OCI-LY3 (cell line): ENCODE data around the gene UBA6.

ENCODE experiments used
- H2AFZ ChIP-seq: fragments of 200-600, 300-600 bp; shearing (Covaris generic); 2 replicates; pipeline ENCODE4 v1.6.0; 2014; ENCODE audit warnings: antibody characterized with exemption, low read depth, low read length
- H3K27ac ChIP-seq: fragments of 200-600, 300-600 bp; sonication (generic); 2 replicates; pipeline ENCODE4 v1.5.1; 2014; ENCODE audit warnings: mild to moderate bottlenecking, low read length, moderate library complexity, mixed read lengths
- H3K27me3 ChIP-seq: fragments of 200-600, 300-600 bp; sonication (generic); 2 replicates; pipeline ENCODE4 v1.6.1; 2014; ENCODE audit warnings: low read depth, low read length, mixed read lengths
- H3K36me3 ChIP-seq: fragments of 200-600, 300-600 bp; sonication (generic); replicated peaks from 2 replicates; pipeline ENCODE3; 2014; ENCODE audit warnings: low read depth, low read length, mixed read lengths
- H3K4me1 ChIP-seq: fragments of 300-600, 200-600 bp; sonication (generic); 2 replicates; pipeline ENCODE4 v1.6.1; 2014; ENCODE audit warnings: low read length, mixed read lengths
- H3K4me2 ChIP-seq: fragments of 200-600, 300-600 bp; sonication (generic); 2 replicates; pipeline ENCODE4 v1.6.1; 2014; ENCODE audit warnings: low read length, mixed read lengths
- H3K4me3 ChIP-seq: fragments of 300-600, 200-600 bp; sonication (generic); 2 replicates; pipeline ENCODE4 v1.5.1; 2014; ENCODE audit warnings: antibody characterized with exemption, mild to moderate bottlenecking, low read length, moderate library complexity
- H3K79me2 ChIP-seq: fragments of 300-600, 200-600 bp; shearing (Covaris generic); 2 replicates; pipeline ENCODE4 v1.6.1; 2014; ENCODE audit warnings: mild to moderate bottlenecking, low read length, mixed read lengths
- H3K9ac ChIP-seq: fragments of 300-600, 200-600 bp; shearing (Covaris generic); 2 replicates; pipeline ENCODE4 v1.6.0; 2014; ENCODE audit warnings: mild to moderate bottlenecking, low read length, moderate library complexity
- H3K9me3 ChIP-seq: fragments of 200-600, 300-600 bp; shearing (Covaris generic); 2 replicates; pipeline ENCODE4 v1.6.1; 2014; ENCODE audit warnings: low read length, mixed read lengths; ENCODE audit not compliant: insufficient read depth
- H4K20me1 ChIP-seq: fragments of 200-600, 300-600 bp; sonication (generic); 2 replicates; pipeline ENCODE4 v1.6.1; 2016; ENCODE audit warnings: low read length, mixed read lengths; ENCODE audit not compliant: insufficient read depth
- EZH2phosphoT487 ChIP-seq: fragments of 200-600 bp; shearing (Covaris generic); IDR thresholded peaks from 2 replicates; pipeline ENCODE4 v1.6.1; 2018; ENCODE audit warnings: antibody characterized with exemption, mixed run types, low read depth
- TF ChIP-seq, protein P1 (sequence below): fragments of 200-600, 300-600 bp; sonication (generic); IDR thresholded peaks from 2 replicates; pipeline ENCODE4 v1.5.1; 2014; ENCODE audit warnings: antibody characterized with exemption, low read length, low read depth

UBA6 gene

DNA sequence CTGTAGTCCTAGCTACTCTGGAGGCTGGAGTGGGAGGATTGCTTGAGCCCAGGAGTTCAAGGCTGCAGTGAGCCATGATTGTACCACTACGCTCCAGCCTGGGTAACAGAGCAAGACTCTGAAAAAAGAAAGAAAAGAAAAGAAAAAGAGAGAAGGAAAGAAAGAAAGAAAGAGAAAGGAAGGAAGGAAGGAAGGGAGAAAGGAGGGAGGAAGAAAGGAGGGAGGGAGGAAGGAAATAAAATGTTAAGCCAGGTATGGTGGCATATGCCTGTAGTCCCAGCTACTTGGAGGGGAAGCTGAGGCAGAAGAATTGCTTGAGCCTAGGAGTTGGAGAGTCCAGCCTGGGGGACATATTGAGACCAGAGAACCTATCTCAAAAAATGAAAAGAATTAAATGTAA lies 130.4 kb downstream of the UBA6 start:
- Histone ChIP-seq H3K9me3 (no peaks in the 10 kb centered on the region), H3K4me2 (no peak overlapping the region), H3K4me1 (peaks cover 10% of the 10 kb centered on the region), H4K20me1 (no peaks in the 10 kb centered on the region), H2AFZ (no peak overlapping the region), H3K4me3 (no peak overlapping the region), H3K27me3 (no peaks in the 10 kb centered on the region), H3K36me3 (no peaks in the 10 kb centered on the region), H3K9ac (no peak overlapping the region), H3K79me2 (no peaks in the 10 kb centered on the region), H3K27ac (no peak overlapping the region)
- TF ChIP-seq, protein P1, sequence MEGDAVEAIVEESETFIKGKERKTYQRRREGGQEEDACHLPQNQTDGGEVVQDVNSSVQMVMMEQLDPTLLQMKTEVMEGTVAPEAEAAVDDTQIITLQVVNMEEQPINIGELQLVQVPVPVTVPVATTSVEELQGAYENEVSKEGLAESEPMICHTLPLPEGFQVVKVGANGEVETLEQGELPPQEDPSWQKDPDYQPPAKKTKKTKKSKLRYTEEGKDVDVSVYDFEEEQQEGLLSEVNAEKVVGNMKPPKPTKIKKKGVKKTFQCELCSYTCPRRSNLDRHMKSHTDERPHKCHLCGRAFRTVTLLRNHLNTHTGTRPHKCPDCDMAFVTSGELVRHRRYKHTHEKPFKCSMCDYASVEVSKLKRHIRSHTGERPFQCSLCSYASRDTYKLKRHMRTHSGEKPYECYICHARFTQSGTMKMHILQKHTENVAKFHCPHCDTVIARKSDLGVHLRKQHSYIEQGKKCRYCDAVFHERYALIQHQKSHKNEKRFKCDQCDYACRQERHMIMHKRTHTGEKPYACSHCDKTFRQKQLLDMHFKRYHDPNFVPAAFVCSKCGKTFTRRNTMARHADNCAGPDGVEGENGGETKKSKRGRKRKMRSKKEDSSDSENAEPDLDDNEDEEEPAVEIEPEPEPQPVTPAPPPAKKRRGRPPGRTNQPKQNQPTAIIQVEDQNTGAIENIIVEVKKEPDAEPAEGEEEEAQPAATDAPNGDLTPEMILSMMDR: no peak
- TF ChIP-seq EZH2phosphoT487: no peak

DNA sequence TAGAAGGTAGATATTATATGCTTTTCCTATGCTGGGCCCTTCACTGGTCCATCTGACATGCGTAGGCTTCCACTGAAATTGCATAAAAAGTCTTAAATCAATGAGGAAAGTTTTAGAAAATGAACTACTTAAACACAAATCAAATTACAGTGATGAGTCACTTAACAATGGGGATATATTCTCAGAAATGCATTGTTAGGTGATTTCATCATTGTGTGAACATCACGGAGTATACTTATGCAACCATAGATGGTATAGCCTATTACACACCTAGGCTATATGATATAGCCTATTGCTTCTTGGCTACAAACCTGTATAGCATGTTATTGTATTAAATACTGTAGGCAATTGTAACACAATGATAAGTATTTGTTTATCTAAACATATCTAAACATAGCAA lies 132.1 kb downstream of the UBA6 start:
- no peaks in the 10 kb centered on the region for H3K27me3 ChIP-seq
- no peaks in the 10 kb centered on the region for H3K9me3 ChIP-seq
- H3K4me3 ChIP-seq: no peak overlapping the region
- H3K79me2 ChIP-seq: no peaks in the 10 kb centered on the region
- no peaks in the 10 kb centered on the region for H3K4me1 ChIP-seq
- H3K9ac ChIP-seq: no peak overlapping the region
- H3K27ac ChIP-seq: no peak overlapping the region
- no peaks in the 10 kb centered on the region for H3K36me3 ChIP-seq
- no peaks in the 10 kb centered on the region for H4K20me1 ChIP-seq
- no peak for TF ChIP-seq EZH2phosphoT487
- TF ChIP-seq, protein P1: no peak
- no peak overlapping the region for H3K4me2 ChIP-seq
- no peak overlapping the region for H2AFZ ChIP-seq

DNA sequence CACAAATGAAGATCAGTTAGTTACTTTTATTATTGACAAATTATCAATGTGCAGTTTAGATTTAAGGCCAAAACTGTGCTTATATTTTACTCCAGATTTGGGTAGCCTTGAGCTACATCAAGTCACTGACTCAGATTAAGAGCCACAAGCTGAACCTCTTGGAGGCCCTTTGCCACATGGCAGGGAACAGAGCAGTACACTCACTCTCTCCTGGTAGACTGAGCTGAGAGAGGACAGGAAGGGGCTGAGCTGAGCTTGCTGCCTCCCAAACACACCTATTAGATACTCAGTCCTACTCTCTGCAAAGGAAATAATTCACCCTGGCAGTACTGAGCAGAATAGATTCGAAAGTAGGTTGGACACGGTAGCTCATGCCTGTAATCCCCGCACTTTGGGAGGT lies 134.6 kb downstream of the UBA6 start:
- H3K79me2 ChIP-seq: no peaks in the 10 kb centered on the region
- no peak overlapping the region for H3K4me3 ChIP-seq
- no peak overlapping the region for H3K9ac ChIP-seq
- H2AFZ ChIP-seq: no peak overlapping the region
- no peaks in the 10 kb centered on the region for H3K36me3 ChIP-seq
- H4K20me1 ChIP-seq: no peaks in the 10 kb centered on the region
- H3K27ac ChIP-seq: no peak overlapping the region
- no peaks in the 10 kb centered on the region for H3K27me3 ChIP-seq
- no peaks in the 10 kb centered on the region for H3K4me1 ChIP-seq
- no peaks in the 10 kb centered on the region for H3K9me3 ChIP-seq
- no peak overlapping the region for H3K4me2 ChIP-seq
- TF ChIP-seq EZH2phosphoT487: no peak
- TF ChIP-seq, protein P1: no peak

DNA sequence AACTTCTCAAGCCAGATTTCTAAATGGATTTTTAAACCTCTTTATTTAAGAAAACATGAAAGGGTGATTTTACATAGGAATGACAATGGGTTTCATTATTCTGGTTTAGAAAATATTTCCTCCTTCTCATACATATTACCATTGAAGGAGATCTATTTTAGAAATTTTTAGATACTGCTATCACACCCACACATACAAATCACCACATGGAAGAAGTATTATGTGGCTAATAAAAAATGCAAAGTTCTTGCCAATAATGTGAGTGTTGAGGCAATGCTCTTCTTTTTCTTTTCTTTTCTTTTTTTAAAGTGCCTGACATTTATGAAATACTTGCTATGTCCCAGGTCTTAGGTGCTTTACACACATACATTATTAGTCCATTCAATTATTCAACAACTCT lies 135.7 kb downstream of the UBA6 start:
- H3K27me3 ChIP-seq: no peaks in the 10 kb centered on the region
- no peak overlapping the region for H3K4me2 ChIP-seq
- no peaks in the 10 kb centered on the region for H3K9me3 ChIP-seq
- no peak overlapping the region for H3K27ac ChIP-seq
- no peaks in the 10 kb centered on the region for H3K36me3 ChIP-seq
- no peak overlapping the region for H2AFZ ChIP-seq
- no peak overlapping the region for H3K4me3 ChIP-seq
- no peaks in the 10 kb centered on the region for H3K79me2 ChIP-seq
- H3K9ac ChIP-seq: no peak overlapping the region
- H3K4me1 ChIP-seq: no peaks in the 10 kb centered on the region
- H4K20me1 ChIP-seq: no peaks in the 10 kb centered on the region
- TF ChIP-seq EZH2phosphoT487: no peak
- TF ChIP-seq, protein P1: no peak
